IMR-90 (cell line): ENCODE measurements around the gene ZDHHC7. TPM values are rescaled to one million over a fixed set of nuclear protein-coding genes. Genes with fewer than 3 reads are reported as not detected.

Experiments
- ATAC-seq: fragments of 200-7000 bp; cut with Tn5 transposase; 2 replicates; pipeline ENCODE4 v1.9.1; 2020; ENCODE audit warnings: low read depth, mild to moderate bottlenecking, moderate library complexity
- BruUV-seq: library from RNA; stranded (reverse); fragments of 400-500 nt; replicated peaks from 2 replicates; lab custom pipeline; 2021; lab: Mats Ljungman, UMichigan
- CTCF ChIA-PET: fragments of 300-600 bp; formaldehyde crosslinking; extraction: SDS; loops from one replicate; lab custom pipeline; 2021; ENCODE audit warnings: antibody characterized with exemption; lab: Yijun Ruan, JAX
- POLR2A ChIA-PET: fragments of 300-600 bp; sonication (Branson Sonifier 250); formaldehyde crosslinking; loops from one replicate; lab custom pipeline; 2022; ENCODE audit warnings: antibody characterized with exemption; ENCODE audit not compliant: unreplicated experiment; lab: Charles Lee
- DNase-seq: peaks from one replicate; pipeline ENCODE4 v3.0.0; 2013
- H2AFZ ChIP-seq: replicated peaks from 2 replicates; pipeline ENCODE3; 2013; ENCODE audit warnings: low read length, mild to moderate bottlenecking; ENCODE audit not compliant: poor library complexity
- H2AK5ac ChIP-seq: 2 replicates; pipeline ENCODE4 v1.6.1; 2013; ENCODE audit warnings: low read depth, low read length, inconsistent platforms
- H2AK9ac ChIP-seq: replicated peaks from 2 replicates; pipeline ENCODE3; 2013; ENCODE audit warnings: mild to moderate bottlenecking, low read depth, low read length, moderate library complexity; ENCODE audit not compliant: poor library complexity
- H2BK120ac ChIP-seq: 2 replicates; pipeline ENCODE4 v1.6.1; 2013; ENCODE audit warnings: low read depth, low read length, inconsistent platforms
- H2BK15ac ChIP-seq: 3 replicates; pipeline ENCODE4 v1.6.1; 2013; ENCODE audit warnings: low read depth, low read length, inconsistent platforms
- H2BK20ac ChIP-seq: 2 replicates; pipeline ENCODE4 v1.6.1; 2013; ENCODE audit warnings: low read depth, mild to moderate bottlenecking, inconsistent platforms, low read length, moderate library complexity
- H2BK5ac ChIP-seq: 2 replicates; pipeline ENCODE4 v1.6.1; 2013; ENCODE audit warnings: mild to moderate bottlenecking, low read depth, low read length, inconsistent platforms; ENCODE audit not compliant: poor library complexity, severe bottlenecking
- H3K14ac ChIP-seq: replicated peaks from 2 replicates; pipeline ENCODE4 v1.6.1; 2013; ENCODE audit warnings: low read depth, low read length, inconsistent platforms
- H3K18ac ChIP-seq: 2 replicates; pipeline ENCODE4 v1.6.1; 2013; ENCODE audit warnings: low read depth, low read length, control low read depth
- H3K23ac ChIP-seq: 2 replicates; pipeline ENCODE4 v1.6.1; 2013; ENCODE audit warnings: low read depth, low read length, inconsistent platforms
- H3K27ac ChIP-seq: 2 replicates; pipeline ENCODE4 v1.5.1; 2013; ENCODE audit warnings: mild to moderate bottlenecking, control low read depth, low read length; ENCODE audit not compliant: insufficient read depth
- H3K27me3 ChIP-seq: 2 replicates; pipeline ENCODE4 v1.6.1; 2013; ENCODE audit warnings: low read length; ENCODE audit not compliant: control insufficient read depth, insufficient read depth
- H3K36me3 ChIP-seq: 2 replicates; pipeline ENCODE4 v1.6.1; 2013; ENCODE audit warnings: low read length, mixed read lengths; ENCODE audit not compliant: control insufficient read depth, insufficient read depth
- H3K4ac ChIP-seq: 2 replicates; pipeline ENCODE4 v1.6.1; 2013; ENCODE audit warnings: low read depth, low read length, inconsistent platforms
- H3K4me1 ChIP-seq: 2 replicates; pipeline ENCODE4 v1.6.1; 2013; ENCODE audit warnings: low read length, mixed read lengths; ENCODE audit not compliant: control insufficient read depth, insufficient read depth
- H3K4me2 ChIP-seq: 2 replicates; pipeline ENCODE4 v1.6.1; 2013; ENCODE audit warnings: low read depth, mild to moderate bottlenecking, control low read depth, low read length, moderate library complexity
- H3K4me3 ChIP-seq: 2 replicates; pipeline ENCODE4 v1.5.1; 2013; ENCODE audit warnings: low read depth, mild to moderate bottlenecking, control low read depth, low read length, moderate library complexity; ENCODE audit not compliant: insufficient read depth
- H3K56ac ChIP-seq: 2 replicates; pipeline ENCODE4 v1.6.1; 2013; ENCODE audit warnings: low read length, inconsistent platforms; ENCODE audit not compliant: insufficient read depth; ENCODE audit errors: extremely low read depth
- H3K79me1 ChIP-seq, 2 experiments: 2 replicates each; pipeline ENCODE4 v1.6.1; 2013; ENCODE audit warnings: low read length in 2 of 2, inconsistent platforms in 1 of 2, low read depth in 1 of 2
- H3K9ac ChIP-seq: 2 replicates; pipeline ENCODE4 v1.6.1; 2013; ENCODE audit warnings: low read depth, low read length, control low read depth
- H3K9me1 ChIP-seq: 2 replicates; pipeline ENCODE4 v1.6.1; 2013; ENCODE audit warnings: low read length, inconsistent platforms; ENCODE audit not compliant: insufficient read depth
- H3K9me3 ChIP-seq: 2 replicates; pipeline ENCODE4 v1.6.1; 2013; ENCODE audit warnings: low read length; ENCODE audit not compliant: control insufficient read depth, insufficient read depth
- H4K20me1 ChIP-seq: 2 replicates; pipeline ENCODE4 v1.6.1; 2013; ENCODE audit warnings: low read length, inconsistent platforms; ENCODE audit not compliant: insufficient read depth
- H4K5ac ChIP-seq: 2 replicates; pipeline ENCODE4 v1.6.1; 2013; ENCODE audit warnings: mild to moderate bottlenecking, low read depth, low read length, control low read depth
- H4K8ac ChIP-seq, 2 experiments: 2 replicates each; pipeline ENCODE4 v1.6.1; 2013; ENCODE audit warnings: low read depth in 2 of 2, low read length in 2 of 2, control low read depth in 1 of 2, inconsistent platforms in 1 of 2
- H4K91ac ChIP-seq: 2 replicates; pipeline ENCODE4 v1.6.1; 2013; ENCODE audit warnings: low read depth, low read length, inconsistent platforms; ENCODE audit not compliant: insufficient read depth
- MXI1 ChIP-seq: IDR thresholded peaks from 2 replicates; pipeline ENCODE4 v1.6.1; 2012; ENCODE audit warnings: low read depth, mild to moderate bottlenecking, low read length, moderate library complexity, borderline replicate concordance
- SMC3 ChIP-seq: fragments of 150-350 bp; IDR thresholded peaks from 2 replicates; pipeline ENCODE4 v1.6.1; 2016; ENCODE audit warnings: low read depth, mild to moderate bottlenecking, antibody characterized with exemption, low read length, moderate library complexity
- USF2 ChIP-seq: fragments of 150-350 bp; IDR thresholded peaks from 2 replicates; pipeline ENCODE4 v1.6.1; 2017; ENCODE audit warnings: mild to moderate bottlenecking, antibody characterized with exemption, low read length, low read depth
- WGBS, 2 experiments: methylation state at CpG; one replicate each; pipeline versions ENCODE4 v1.1.5 to v1.1.7; 2013; ENCODE audit warnings: missing lambda C conversion rate in 2 of 2; ENCODE audit not compliant: insufficient read length in 1 of 2; ENCODE audit errors: extremely low coverage in 2 of 2; 5-methylcytosine and 5-hydroxymethylcytosine counted together
- dilution Hi-C: fragments of 300-500 bp; cut with HindIII; formaldehyde crosslinking; loops from one replicate; pipeline ENCODE4 v1.14.3; 2018; ENCODE audit warnings: low sequenced_read_pairs; ENCODE audit not compliant: unreplicated experiment
- in situ Hi-C: fragments of 300-500 bp; cut with MboI; formaldehyde crosslinking; loops from 3 replicates; pipeline ENCODE4 v1.14.3; 2019; ENCODE audit warnings: low sequenced_read_pairs, inconsistent platforms, mixed read lengths
- intact Hi-C: fragments of 100-400 bp; cut with micrococcal nuclease; formaldehyde crosslinking; loops from 2 replicates; pipeline ENCODE4 v1.10.0; 2022
- polyA plus RNA-seq, 3 experiments: library from polyadenylated mRNA; depleted of rRNA; stranded (reverse); fragments of >200 nt; gene quantifications; 2 replicates each; pipeline ENCODE4 v1.2.3, GENCODE V29; 2012; ENCODE audit warnings: low replicate concordance in 1 of 3
- total RNA-seq: library from RNA; depleted of rRNA; stranded (reverse); fragments of >200 nt; gene quantifications from 2 replicates; pipeline ENCODE4 v1.2.3, GENCODE V29; 2012

ZDHHC7 gene
- total and polyA plus RNA-seq, 2 of the 4 experiments (the other 2 are of a cell fraction) = 80.1 to 97.1 TPM

- Histone ChIP-seq H3K9me1 (peaks cover 3% of the 10 kb centered on the region; the same call in 1 of the 2 replicates), H3K56ac (no peak overlapping the region), H2AK5ac (peak overlapping the region; percentile 62; the same call in 1 of the 2 replicates), H3K9me3 (no peaks in the 10 kb centered on the region), H2AFZ (peak overlapping the region; percentile 76), H3K9ac (no peak overlapping the region), H3K4me2 (no peak overlapping the region), H2BK15ac (no peak overlapping the region), H4K8ac (peak overlapping the region in 1 of 2 experiments; percentile 10; a peak in 1 of 4 replicates), H2BK5ac (no peak overlapping the region), H4K5ac (peak overlapping the region; percentile 4; the same call in 1 of the 2 replicates), H4K20me1 (no peaks in the 10 kb centered on the region; the same call in 1 of the 2 replicates), H3K18ac (no peak overlapping the region), H3K4ac (peak overlapping the region; percentile 41; the same call in 1 of the 2 replicates), H3K4me3 (no peak overlapping the region), H2BK120ac (no peak overlapping the region), H3K79me1 (no peaks in the 10 kb centered on the region), H3K14ac (peak overlapping the region; percentile 12; the same call in 1 of the 2 replicates), H3K4me1 (peaks cover 7% of the 10 kb centered on the region; the same call in 1 of the 2 replicates), H3K27ac (no peak overlapping the region), H3K23ac (no peak overlapping the region), H2AK9ac (peak overlapping the region; percentile 44), H4K91ac (peak overlapping the region; percentile 7; the same call in 1 of the 2 replicates), H3K36me3 (no peaks in the 10 kb centered on the region), H2BK20ac (peak overlapping the region; percentile 9; the same call in 1 of the 2 replicates), H3K27me3 (no peaks in the 10 kb centered on the region)
- ATAC-seq (peak; percentile 21; the same call in 1 of the 2 replicates), DNase-seq (no peak)
- no CpG with 5 or more reads among the region's 9 CpGs for WGBS, 2 experiments
- intact Hi-C loops (loop anchor here (5.0 kb wide), 2 partner anchors 116 to 331 kb away; no protein-coding TSS in a partner anchor), dilution Hi-C loops (no loop called here), in situ Hi-C loops (loop anchor here (25.0 kb wide), 1 partner anchor 316 kb away; the partner anchor contains the start of gene KLHL36)
- no TSS peak for BruUV-seq
- ChIA-PET POLR2A (interaction anchor here (1.1 kb wide), 2 partner anchors 133 to 198 kb away, joined by 3 to 6 read pairs; partner anchors contain the start of gene CRISPLD2), CTCF (interaction anchor here (0.9 to 2.0 kb wide), 8 partner anchors 11 to 215 kb away, joined by 3 to 25 read pairs (median 5); no protein-coding TSS in a partner anchor)
- TF ChIP-seq MXI1 (no peak), USF2 (peak; percentile 28; the same call in 1 of the 2 replicates), SMC3 (no peak)
Observed at GRCh38 chr16:84953190-84953746, 58.1 kb downstream of the ZDHHC7 start.
